ENCODE data around the gene SCRT2. TPM values are rescaled to one million over a fixed set of nuclear protein-coding genes. Genes with fewer than 3 reads are reported as not detected.

The SCRT2 gene
- total RNA-seq, 4 donors from 2014 or later, result not detected

GRCh38 chr20:707451-708110 lies 32.0 kb upstream of the SCRT2 start:
- Histone ChIP-seq H3K27me3 (peaks cover 0 to 49% of the 10 kb centered on the region in 2 donors), H3K27ac (no peak overlapping the region), H3K36me3 (no peaks in the 10 kb centered on the region), H3K4me1 (peaks cover 0 to 9% (median 0%) of the 10 kb centered on the region in 4 donors), H3K4me3 (no peak overlapping the region), H3K9me3 (peaks cover 0 to 23% (median 2%) of the 10 kb centered on the region in 4 donors)
- WGBS, 2 donors, result 87 to 91% methylated on average over 12 to 13 of the region's 13 CpGs
- TF ChIP-seq EP300 (IDR thresholded peaks at IDR 0.05) (no peak), CTCF (IDR thresholded peaks at IDR 0.05) (no peak)
- DNase-seq (ENCODE audit: low spot score in 2 of 2), result no peak

GRCh38 chr20:706366-706885 lies 30.8 kb upstream of the SCRT2 start:
- H3K9me3 ChIP-seq, result peaks cover 0 to 20% (median 2%) of the 10 kb centered on the region in 4 donors
- no peak for DNase-seq (ENCODE audit: low spot score in 2 of 2)
- H3K27me3 ChIP-seq, result peaks cover 0 to 41% of the 10 kb centered on the region in 2 donors
- 78 to 81% methylated on average over 6 to 8 of the region's 8 CpGs for whole genome bisulfite sequencing, 2 donors
- no peak overlapping the region for H3K4me3 ChIP-seq
- H3K36me3 ChIP-seq, result no peaks in the 10 kb centered on the region
- no peak overlapping the region for H3K27ac ChIP-seq
- H3K4me1 ChIP-seq, result peaks cover 0 to 9% (median 0%) of the 10 kb centered on the region in 4 donors
- TF ChIP-seq EP300 (IDR thresholded peaks at IDR 0.05) (no peak), POLR2A (IDR thresholded peaks at IDR 0.05) (no peak), CTCF (IDR thresholded peaks at IDR 0.05) (no peak)

GRCh38 chr20:704726-705125 lies 29.1 kb upstream of the SCRT2 start:
- DNase-seq (ENCODE audit: low spot score in 2 of 2), result no peak
- H3K36me3 ChIP-seq, result no peaks in the 10 kb centered on the region
- peaks cover 0 to 25% of the 10 kb centered on the region in 2 donors for H3K27me3 ChIP-seq
- H3K27ac ChIP-seq, result no peak overlapping the region
- no peak for TF ChIP-seq POLR2A (IDR thresholded peaks at IDR 0.05)
- TF ChIP-seq CTCF (IDR thresholded peaks at IDR 0.05), result no peak
- TF ChIP-seq EP300 (IDR thresholded peaks at IDR 0.05), result no peak
- H3K4me1 ChIP-seq, result peaks cover 0 to 3% (median 0%) of the 10 kb centered on the region in 4 donors
- peaks cover 0 to 20% (median 2%) of the 10 kb centered on the region in 4 donors for H3K9me3 ChIP-seq
- no peak overlapping the region for H3K4me3 ChIP-seq
- 84 to 89% methylated on average over 4 of the region's 4 CpGs for WGBS, 2 donors

GRCh38 chr20:703426-703825 lies 27.8 kb upstream of the SCRT2 start:
- TF ChIP-seq EP300 (IDR thresholded peaks at IDR 0.05) (no peak), CTCF (IDR thresholded peaks at IDR 0.05) (no peak), POLR2A (IDR thresholded peaks at IDR 0.05) (no peak)
- 74 to 79% methylated on average over 8 of the region's 8 CpGs for WGBS, 2 donors
- no peak overlapping the region for H3K27ac ChIP-seq
- H3K4me3 ChIP-seq, result no peak overlapping the region
- no peaks in the 10 kb centered on the region for H3K36me3 ChIP-seq
- peaks cover 0 to 12% of the 10 kb centered on the region in 2 donors for H3K27me3 ChIP-seq
- DNase-seq (ENCODE audit: low spot score in 2 of 2), result no peak
- H3K4me1 ChIP-seq, result no peaks in the 10 kb centered on the region
- H3K9me3 ChIP-seq, result peaks cover 0 to 8% (median 0%) of the 10 kb centered on the region in 4 donors

- H3K27ac ChIP-seq, result no peak overlapping the region
- WGBS, 2 donors, result 59 to 77% methylated on average over 2 of the region's 2 CpGs
- TF ChIP-seq EP300 (IDR thresholded peaks at IDR 0.05) (no peak), POLR2A (IDR thresholded peaks at IDR 0.05) (no peak), CTCF (IDR thresholded peaks at IDR 0.05) (no peak)
- no peak overlapping the region for H3K4me3 ChIP-seq
- no peak for DNase-seq (ENCODE audit: low spot score in 2 of 2)
- H3K27me3 ChIP-seq, result peaks cover 0 to 9% of the 10 kb centered on the region in 2 donors
- H3K9me3 ChIP-seq, result peaks cover 0 to 4% (median 0%) of the 10 kb centered on the region in 4 donors
- H3K36me3 ChIP-seq, result no peaks in the 10 kb centered on the region
- H3K4me1 ChIP-seq, result no peaks in the 10 kb centered on the region
Observed at GRCh38 chr20:703006-703405, 27.4 kb upstream of the SCRT2 start.
